Activated T-helper 17 cell treated with anti-CD3 and anti-CD28 coated beads, Interleukin-2, amount 50 U/mL, for 72 hours (primary cell): ENCODE results near the gene PLCD4. TPM values are rescaled to one million over a fixed set of nuclear protein-coding genes. Genes with fewer than 3 reads are reported as not detected.
A peak's percentile ranks its signal among the peaks of the same experiment; 100 is the strongest.

ENCODE experiments used
- ATAC-seq: fragments of 150-1000 bp; cut with Tn5 transposase; replicated peaks from 2 replicates; pipeline ENCODE4 v1.10.0; 2021; ENCODE audit warnings: mild to moderate bottlenecking, moderate library complexity
- H3K27ac Mint-ChIP-seq: one replicate; pipeline ENCODE4 v1.8.0; 2022; ENCODE audit warnings: mixed read lengths
- H3K27me3 Mint-ChIP-seq: one replicate; pipeline ENCODE4 v1.8.0; 2022; ENCODE audit warnings: mixed read lengths
- H3K36me3 Mint-ChIP-seq: one replicate; pipeline ENCODE4 v1.8.0; 2022; ENCODE audit warnings: low read depth, mild to moderate bottlenecking, mixed read lengths
- H3K4me1 Mint-ChIP-seq: one replicate; pipeline ENCODE4 v1.8.0; 2022; ENCODE audit warnings: mixed read lengths
- H3K4me3 Mint-ChIP-seq: one replicate; pipeline ENCODE4 v1.8.0; 2022; ENCODE audit warnings: mild to moderate bottlenecking, mixed read lengths
- H3K9me3 Mint-ChIP-seq: one replicate; pipeline ENCODE4 v1.8.0; 2022; ENCODE audit warnings: mixed read lengths
- total RNA-seq, 2 donors: library from RNA; stranded (reverse); gene quantifications; one replicate each; pipeline ENCODE4 v1.2.3, GENCODE V29; 2022

Gene PLCD4
- total RNA-seq, 2 donors from 2014 or later = 0.37 to 0.52 TPM

DNA sequence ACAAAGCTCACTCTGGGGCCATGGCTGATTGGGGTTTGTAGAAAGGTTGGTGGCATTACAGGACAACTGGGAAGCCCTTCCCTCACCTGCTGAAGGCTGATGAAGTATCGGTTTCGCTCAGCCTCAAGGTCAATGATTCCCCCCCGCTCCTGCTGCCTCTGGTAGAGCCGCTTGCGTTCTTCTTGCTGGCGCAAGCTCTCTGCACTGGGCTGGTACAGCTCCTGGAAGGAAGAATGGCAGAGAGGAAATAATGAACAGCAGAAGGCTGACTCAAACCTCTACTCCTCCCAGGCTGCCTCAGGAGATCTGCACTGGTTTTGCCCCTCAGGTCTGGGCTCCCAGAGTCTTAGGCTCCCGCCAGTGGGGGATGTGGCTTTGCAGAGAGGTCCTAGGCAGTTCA, 57.0 kb downstream of the PLCD4 start:
- Mint-ChIP-seq H3K27ac (peak overlapping the region; percentile 29), H3K27me3 (no peaks in the 10 kb centered on the region), H3K4me1 (peaks cover 8% of the 10 kb centered on the region), H3K36me3 (peaks cover 73% of the 10 kb centered on the region), H3K4me3 (no peak overlapping the region), H3K9me3 (no peaks in the 10 kb centered on the region)
- no peak for ATAC-seq

DNA sequence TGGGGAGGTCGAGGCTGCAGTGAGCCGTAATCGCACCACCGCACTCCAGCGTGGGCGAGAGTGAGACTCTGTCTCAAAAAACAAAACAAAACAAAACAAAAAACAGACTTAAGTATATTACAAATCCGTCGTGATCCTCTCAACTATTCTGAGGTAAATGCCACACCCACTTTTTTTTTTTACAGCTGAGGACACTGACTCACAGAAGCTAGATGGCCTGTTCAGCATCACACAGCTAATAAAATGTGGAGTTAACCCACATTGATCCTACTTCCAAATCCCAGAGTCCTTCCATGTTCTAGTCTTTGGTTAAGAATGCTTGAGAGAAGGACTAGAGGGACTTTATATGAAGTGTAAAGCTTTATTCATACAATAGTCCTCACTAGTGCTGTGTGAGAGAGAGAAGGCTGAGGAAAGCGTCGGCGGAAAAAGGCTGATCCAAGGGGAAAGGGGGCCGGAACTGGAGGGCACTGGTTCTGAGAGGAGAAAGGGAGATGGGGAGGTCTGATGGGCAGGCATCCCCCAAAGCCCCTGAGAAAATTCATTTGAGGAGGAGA, 63.5 kb downstream of the PLCD4 start:
- H3K27me3 Mint-ChIP-seq = no peaks in the 10 kb centered on the region
- H3K4me1 Mint-ChIP-seq = peaks cover 11% of the 10 kb centered on the region
- H3K4me3 Mint-ChIP-seq = peak overlapping the region; percentile 100
- peak overlapping the region; percentile 100 for H3K27ac Mint-ChIP-seq
- H3K36me3 Mint-ChIP-seq = peaks cover 25% of the 10 kb centered on the region
- H3K9me3 Mint-ChIP-seq = no peaks in the 10 kb centered on the region
- peak; percentile 11 for ATAC-seq

DNA sequence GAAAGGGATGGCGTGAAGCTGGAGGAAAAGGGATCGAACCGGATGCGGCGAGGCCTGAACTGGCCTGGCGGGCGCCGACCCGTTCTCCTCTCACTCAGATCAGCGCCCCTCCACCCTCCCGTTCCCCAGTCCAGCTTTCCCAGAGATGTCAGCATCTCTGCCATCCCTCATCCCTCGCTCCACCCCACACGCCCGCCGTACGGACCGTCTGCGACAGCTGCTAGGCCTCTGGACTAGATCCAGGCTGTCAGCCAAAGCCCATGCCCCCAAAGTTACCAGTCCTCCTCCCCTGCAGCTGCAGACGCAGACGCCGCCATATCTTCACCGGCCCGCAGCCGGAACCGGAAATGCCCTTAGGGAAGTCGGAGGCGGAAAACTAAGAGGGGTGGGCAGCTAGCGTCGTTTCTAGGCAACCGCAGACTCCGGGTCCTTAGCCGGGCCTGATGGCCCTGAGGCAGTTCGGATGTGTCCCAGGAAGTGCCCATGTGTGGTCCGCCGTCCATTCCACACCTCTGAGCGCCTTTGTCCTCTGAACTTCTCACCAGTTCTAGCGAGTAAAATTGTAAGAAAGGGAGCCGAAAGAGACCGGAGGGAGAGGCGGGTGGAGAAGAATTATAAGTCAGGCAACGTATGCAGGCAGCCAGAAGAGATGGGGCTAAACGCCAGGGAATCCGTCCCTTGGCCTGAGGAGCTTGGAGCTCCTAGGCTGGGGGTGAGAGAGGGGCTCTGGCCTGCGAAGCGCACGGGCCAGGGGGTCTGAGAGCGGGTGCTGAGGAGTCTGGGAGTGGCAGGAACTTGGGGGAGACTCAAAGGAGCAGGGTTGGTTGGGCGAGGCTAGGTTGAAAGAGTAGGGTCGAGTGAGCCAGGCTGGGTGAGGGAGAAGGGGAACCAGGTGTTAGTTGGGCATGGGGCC, 64.2 kb downstream of the PLCD4 start, which contains the start of the genes RNF25 and STK36:
Gene RNF25 (minus strand): TSS at position 349 of the 913 bp plus-strand sequence. CDS start 32 bp downstream, at position 317.
Gene STK36 (plus strand): TSS at position 433 of the 913 bp plus-strand sequence. CDS start 744 bp downstream, outside the sequence.
- peak within 1 kb of the TSS; percentile 100 for H3K27ac Mint-ChIP-seq
- no peaks in the 10 kb centered on the region for H3K9me3 Mint-ChIP-seq
- peak; percentile 96 for ATAC-seq
- peaks cover 18% of the 10 kb centered on the region for H3K36me3 Mint-ChIP-seq
- H3K27me3 Mint-ChIP-seq = no peaks in the 10 kb centered on the region
- H3K4me1 Mint-ChIP-seq = peaks cover 11% of the 10 kb centered on the region
- peak within 1 kb of the TSS; percentile 100 for H3K4me3 Mint-ChIP-seq

DNA sequence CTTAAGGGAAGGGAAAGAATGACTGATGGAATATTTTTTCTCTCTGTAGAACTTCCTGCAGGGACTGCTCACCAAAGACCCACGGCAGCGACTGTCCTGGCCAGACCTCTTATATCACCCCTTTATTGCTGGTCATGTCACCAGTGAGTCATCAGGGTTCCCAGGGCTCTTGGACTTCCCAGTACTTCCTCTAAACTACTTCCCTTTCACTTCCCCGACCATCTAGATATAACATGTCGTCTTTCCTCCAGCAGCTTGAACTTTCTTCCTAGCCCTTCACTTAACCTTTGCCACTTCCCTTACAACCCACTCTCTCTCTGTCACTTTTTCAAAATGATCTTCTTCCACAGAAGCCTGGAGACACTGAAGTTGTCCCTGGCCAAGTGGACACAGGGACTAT, 71.4 kb downstream of the PLCD4 start:
- Mint-ChIP-seq H3K27me3 (no peaks in the 10 kb centered on the region), H3K27ac (peak overlapping the region; percentile 1), H3K36me3 (no peaks in the 10 kb centered on the region), H3K4me1 (no peaks in the 10 kb centered on the region), H3K4me3 (no peak overlapping the region), H3K9me3 (no peaks in the 10 kb centered on the region)
- ATAC-seq = no peak

DNA sequence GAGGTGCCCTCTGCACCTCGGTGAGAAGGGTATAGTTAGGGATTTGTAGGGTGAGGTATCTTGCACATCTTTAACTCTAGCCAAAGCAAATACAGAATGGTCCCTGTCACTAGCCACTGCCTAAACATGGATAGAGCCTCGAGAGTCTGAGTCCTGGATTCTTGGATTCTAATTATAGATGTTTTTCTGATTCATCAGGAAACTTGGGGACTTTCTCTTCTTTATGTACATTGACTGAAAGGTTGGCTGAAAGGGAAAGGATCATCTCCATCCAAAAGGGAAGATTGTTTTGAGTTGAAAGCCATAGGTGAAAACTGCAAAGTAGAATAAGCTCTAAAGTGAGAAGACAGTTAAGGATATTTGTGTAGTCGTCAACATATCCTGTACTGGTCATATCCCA, 72.4 kb downstream of the PLCD4 start:
- Mint-ChIP-seq H3K36me3 (no peaks in the 10 kb centered on the region), H3K9me3 (no peaks in the 10 kb centered on the region), H3K4me1 (no peaks in the 10 kb centered on the region), H3K4me3 (no peak overlapping the region), H3K27ac (no peak overlapping the region), H3K27me3 (no peaks in the 10 kb centered on the region)
- ATAC-seq = no peak

Other genes with a start within 250 kb of the PLCD4 start
- under 1 TPM; 0.09 to 0.19 TPM for gene SLC11A1, start 225.6 kb upstream of the PLCD4 start, total RNA-seq
- gene CTDSP1, start 208.0 kb upstream of the PLCD4 start, total RNA-seq = 100 to 1,000 TPM; 126 to 197 TPM
- gene VIL1, start 188.8 kb upstream of the PLCD4 start, total RNA-seq = under 1 TPM in 1 of 2 donors, not detected in 1; 0.34 TPM
- gene USP37, start 39.5 kb upstream of the PLCD4 start, total RNA-seq = 100 to 1,000 TPM in 1 of 2 donors, 10 to 100 TPM in 1; 37.3 to 111 TPM
- 100 to 1,000 TPM in 1 of 2 donors, 10 to 100 TPM in 1; 74.1 to 102 TPM for gene CNOT9, start 39.1 kb upstream of the PLCD4 start, total RNA-seq
- 10 to 100 TPM; 28.5 to 44.0 TPM for gene ZNF142, start 51.7 kb downstream of the PLCD4 start, total RNA-seq
- gene BCS1L, start 51.8 kb downstream of the PLCD4 start, total RNA-seq = 10 to 100 TPM; 20.2 to 69.3 TPM
- 10 to 100 TPM; 13.5 to 20.7 TPM for gene RNF25, start 64.1 kb downstream of the PLCD4 start, total RNA-seq
- 10 to 100 TPM; 13.4 to 13.8 TPM for gene STK36, start 64.2 kb downstream of the PLCD4 start, total RNA-seq
- gene TTLL4, start 102.9 kb downstream of the PLCD4 start, total RNA-seq = 10 to 100 TPM; 34.1 to 42.6 TPM
- under 1 TPM in 1 of 2 donors, not detected in 1; 0.66 TPM for gene CYP27A1, start 174.2 kb downstream of the PLCD4 start, total RNA-seq
- not detected for gene PRKAG3, start 223.9 kb downstream of the PLCD4 start, total RNA-seq